ENCODE measurements around the gene SLC7A9. TPM values are rescaled to one million over a fixed set of nuclear protein-coding genes. Genes with fewer than 3 reads are reported as not detected.

SLC7A9 gene
- total RNA-seq, 1 experiment from 2014 or later: 1.3 TPM

DNA sequence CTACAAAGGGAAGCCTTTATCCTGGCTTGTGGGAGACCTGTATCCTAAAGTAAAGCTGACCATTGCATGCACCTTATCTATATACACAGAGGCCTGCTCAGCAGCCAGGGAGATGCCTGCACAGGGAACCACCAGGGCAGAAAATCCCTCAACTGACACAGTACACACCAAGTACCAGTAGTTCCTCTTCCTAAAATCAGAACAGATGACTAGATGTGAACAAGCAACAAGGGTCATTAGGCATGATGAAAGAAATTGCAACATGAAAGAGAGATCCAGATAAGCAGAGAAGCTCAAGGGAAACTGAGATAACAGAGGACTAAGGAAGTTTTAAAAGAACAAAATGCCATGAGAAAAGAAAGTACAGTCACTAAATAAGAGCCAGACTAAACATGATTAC lies 39.7 kb upstream of the SLC7A9 start:
- Mint-ChIP-seq H3K27me3 (ENCODE audit: unreplicated experiment) (no peaks in the 10 kb centered on the region), H3K4me1 (ENCODE audit: low read depth, unreplicated experiment) (no peaks in the 10 kb centered on the region), H3K9me3 (ENCODE audit: low read depth, unreplicated experiment) (no peaks in the 10 kb centered on the region), H3K36me3 (ENCODE audit: insufficient read depth, unreplicated experiment) (peaks cover 5% of the 10 kb centered on the region), H3K4me3 (ENCODE audit: low read depth, unreplicated experiment) (no peak overlapping the region), H3K27ac (ENCODE audit: unreplicated experiment) (no peak overlapping the region)
- CTCF ChIA-PET: no interaction called here
- TF ChIP-seq, protein P1, sequence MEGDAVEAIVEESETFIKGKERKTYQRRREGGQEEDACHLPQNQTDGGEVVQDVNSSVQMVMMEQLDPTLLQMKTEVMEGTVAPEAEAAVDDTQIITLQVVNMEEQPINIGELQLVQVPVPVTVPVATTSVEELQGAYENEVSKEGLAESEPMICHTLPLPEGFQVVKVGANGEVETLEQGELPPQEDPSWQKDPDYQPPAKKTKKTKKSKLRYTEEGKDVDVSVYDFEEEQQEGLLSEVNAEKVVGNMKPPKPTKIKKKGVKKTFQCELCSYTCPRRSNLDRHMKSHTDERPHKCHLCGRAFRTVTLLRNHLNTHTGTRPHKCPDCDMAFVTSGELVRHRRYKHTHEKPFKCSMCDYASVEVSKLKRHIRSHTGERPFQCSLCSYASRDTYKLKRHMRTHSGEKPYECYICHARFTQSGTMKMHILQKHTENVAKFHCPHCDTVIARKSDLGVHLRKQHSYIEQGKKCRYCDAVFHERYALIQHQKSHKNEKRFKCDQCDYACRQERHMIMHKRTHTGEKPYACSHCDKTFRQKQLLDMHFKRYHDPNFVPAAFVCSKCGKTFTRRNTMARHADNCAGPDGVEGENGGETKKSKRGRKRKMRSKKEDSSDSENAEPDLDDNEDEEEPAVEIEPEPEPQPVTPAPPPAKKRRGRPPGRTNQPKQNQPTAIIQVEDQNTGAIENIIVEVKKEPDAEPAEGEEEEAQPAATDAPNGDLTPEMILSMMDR (IDR thresholded peaks at IDR 0.05; ENCODE audit: unreplicated experiment): no peak
- no peak for DNase-seq
- intact Hi-C loops (cut with micrococcal nuclease; ENCODE audit: unreplicated experiment): no loop called here
- BruUV-seq (replicated peaks): no TSS peak

DNA sequence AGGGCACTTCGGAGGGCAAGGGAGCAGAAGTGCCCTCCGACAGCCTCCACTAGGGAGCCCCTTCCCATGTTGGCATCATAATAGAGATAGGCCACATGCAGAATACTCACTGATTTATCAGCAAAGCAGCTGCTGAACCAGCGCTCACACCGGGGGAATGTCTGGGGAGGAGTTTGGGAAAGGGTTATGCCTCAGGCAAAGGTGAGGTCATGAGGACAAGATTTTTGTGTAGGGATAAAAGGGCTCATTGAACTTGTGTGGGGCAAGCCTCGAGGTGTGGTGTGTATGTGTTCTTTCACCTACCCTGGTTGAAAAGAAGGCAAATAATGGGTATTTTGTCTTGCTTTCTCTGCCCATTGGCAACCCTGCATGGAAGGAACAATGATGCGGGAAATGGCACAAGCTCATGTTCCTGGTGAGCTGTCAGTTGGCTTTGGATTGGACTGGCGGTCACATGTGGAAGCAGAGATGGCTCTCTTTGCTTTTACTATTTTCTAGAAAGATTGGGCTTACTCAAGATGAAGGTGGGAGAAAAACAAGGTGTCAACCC lies 39.1 kb upstream of the SLC7A9 start:
- Mint-ChIP-seq H3K9me3 (ENCODE audit: low read depth, unreplicated experiment) (no peaks in the 10 kb centered on the region), H3K27me3 (ENCODE audit: unreplicated experiment) (no peaks in the 10 kb centered on the region), H3K36me3 (ENCODE audit: insufficient read depth, unreplicated experiment) (peaks cover 3% of the 10 kb centered on the region), H3K4me1 (ENCODE audit: low read depth, unreplicated experiment) (no peaks in the 10 kb centered on the region), H3K27ac (ENCODE audit: unreplicated experiment) (no peak overlapping the region), H3K4me3 (ENCODE audit: low read depth, unreplicated experiment) (no peak overlapping the region)
- TF ChIP-seq, protein P1 (IDR thresholded peaks at IDR 0.05; ENCODE audit: unreplicated experiment): no peak
- BruUV-seq (replicated peaks): no TSS peak
- CTCF ChIA-PET: no interaction called here
- intact Hi-C loops (cut with micrococcal nuclease; ENCODE audit: unreplicated experiment): no loop called here
- DNase-seq: no peak

DNA sequence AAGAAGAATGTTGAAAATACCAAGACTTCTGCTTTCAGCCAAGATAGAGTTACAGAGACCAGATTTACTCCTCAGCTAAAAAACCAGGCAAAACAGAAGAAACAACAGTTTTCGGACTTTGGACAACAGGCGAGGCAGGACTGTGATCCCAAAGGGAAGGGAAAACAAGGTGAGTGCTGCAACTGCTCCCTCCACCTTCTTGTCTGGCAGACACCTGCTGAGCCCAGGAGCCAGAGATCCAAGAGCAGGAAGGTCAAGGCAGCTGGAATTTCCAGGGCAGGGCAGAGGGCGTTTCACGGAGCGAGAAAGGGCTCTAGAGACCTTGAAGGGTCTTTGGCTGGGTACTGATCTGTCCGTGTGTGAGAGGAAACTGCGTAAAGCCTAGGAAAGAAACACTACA lies 32.9 kb upstream of the SLC7A9 start:
- Mint-ChIP-seq H3K9me3 (ENCODE audit: low read depth, unreplicated experiment) (no peaks in the 10 kb centered on the region), H3K27me3 (ENCODE audit: unreplicated experiment) (no peaks in the 10 kb centered on the region), H3K27ac (ENCODE audit: unreplicated experiment) (no peak overlapping the region), H3K4me3 (ENCODE audit: low read depth, unreplicated experiment) (no peak overlapping the region), H3K4me1 (ENCODE audit: low read depth, unreplicated experiment) (no peaks in the 10 kb centered on the region), H3K36me3 (ENCODE audit: insufficient read depth, unreplicated experiment) (peaks cover 4% of the 10 kb centered on the region)
- intact Hi-C loops (cut with micrococcal nuclease; ENCODE audit: unreplicated experiment): no loop called here
- no peak for DNase-seq
- BruUV-seq (replicated peaks): no TSS peak
- TF ChIP-seq, protein P1 (IDR thresholded peaks at IDR 0.05; ENCODE audit: unreplicated experiment): no peak
- CTCF ChIA-PET: no interaction called here

DNA sequence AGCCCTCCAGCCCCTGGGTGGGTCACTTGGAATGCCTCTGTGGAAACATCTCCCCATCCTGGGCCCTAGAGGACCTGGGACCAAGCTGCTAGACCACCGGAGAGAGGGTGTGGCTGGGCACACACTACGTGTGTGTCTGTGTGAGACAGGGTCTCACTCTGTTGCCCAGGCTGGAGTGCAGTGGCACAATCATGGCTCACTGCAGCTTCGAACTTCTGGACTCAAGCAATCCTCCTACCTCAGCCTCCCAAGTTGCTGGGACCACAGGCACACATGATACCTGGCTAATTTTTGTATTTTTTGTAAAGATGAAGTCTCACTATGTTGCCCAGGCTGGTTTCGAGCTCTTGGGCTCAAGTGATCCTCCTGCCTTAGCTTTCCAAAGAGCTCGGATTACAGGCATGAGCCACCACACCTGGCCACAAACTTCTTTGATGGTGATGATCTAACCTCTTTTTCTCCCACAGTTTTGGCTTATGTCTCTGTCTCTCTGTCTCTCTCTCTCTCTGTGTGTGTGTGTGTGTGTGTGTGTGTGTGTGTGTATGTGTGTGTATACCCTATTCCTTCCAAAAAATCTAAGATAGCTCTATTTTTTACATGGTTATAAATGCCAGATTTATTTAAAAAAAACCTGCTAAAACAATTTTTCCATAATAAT lies 32.1 kb upstream of the SLC7A9 start:
- H3K27ac Mint-ChIP-seq (ENCODE audit: unreplicated experiment): no peak overlapping the region
- H3K9me3 Mint-ChIP-seq (ENCODE audit: low read depth, unreplicated experiment): no peaks in the 10 kb centered on the region
- no TSS peak for BruUV-seq (replicated peaks)
- no peaks in the 10 kb centered on the region for H3K27me3 Mint-ChIP-seq (ENCODE audit: unreplicated experiment)
- intact Hi-C loops (cut with micrococcal nuclease; ENCODE audit: unreplicated experiment): no loop called here
- peaks cover 4% of the 10 kb centered on the region for H3K36me3 Mint-ChIP-seq (ENCODE audit: insufficient read depth, unreplicated experiment)
- H3K4me3 Mint-ChIP-seq (ENCODE audit: low read depth, unreplicated experiment): no peak overlapping the region
- CTCF ChIA-PET: interaction anchor here (0.6 to 0.7 kb wide), 2 partner anchors 206 to 1204 kb away, joined by 3 to 4 read pairs; no protein-coding TSS in a partner anchor
- H3K4me1 Mint-ChIP-seq (ENCODE audit: low read depth, unreplicated experiment): no peaks in the 10 kb centered on the region
- no peak for DNase-seq
- TF ChIP-seq, protein P1 (IDR thresholded peaks at IDR 0.05; ENCODE audit: unreplicated experiment): no peak
